Measurements from ENCODE around the gene RCSD1.

RCSD1 gene

GRCh38 chr1:167689567-167689920 lies 59.5 kb downstream of the RCSD1 start:
- TF ChIP-seq CTCF (conservative IDR thresholded peaks at IDR 0.05; ENCODE audit: low read depth, low read length) = no peak
- Histone ChIP-seq H2AFZ (ENCODE audit: low read depth) (no peak overlapping the region), H3K4me1 (ENCODE audit: low read depth, poor library complexity, severe bottlenecking) (peaks cover 11% of the 10 kb centered on the region), H3K36me3 (ENCODE audit: insufficient read depth) (no peaks in the 10 kb centered on the region; the same call in 1 of the 2 replicates), H3K4me2 (no peak overlapping the region), H4K20me1 (ENCODE audit: insufficient read depth) (no peaks in the 10 kb centered on the region), H3K27ac (no peak overlapping the region), H3K79me2 (ENCODE audit: insufficient read depth, low read depth) (no peaks in the 10 kb centered on the region), H3K9ac (no peak overlapping the region), H3K27me3 (ENCODE audit: insufficient read depth, low read depth) (no peaks in the 10 kb centered on the region), H3K4me3 (IDR thresholded peaks at IDR 0.05; ENCODE audit: insufficient read depth, low read depth, low read length) (no peak overlapping the region)

- no peaks in the 10 kb centered on the region for H3K79me2 ChIP-seq (ENCODE audit: insufficient read depth, low read depth)
- no peak overlapping the region for H3K9ac ChIP-seq
- H3K4me2 ChIP-seq = no peak overlapping the region
- no peak for TF ChIP-seq CTCF (conservative IDR thresholded peaks at IDR 0.05; ENCODE audit: low read depth, low read length)
- H3K4me3 ChIP-seq (IDR thresholded peaks at IDR 0.05; ENCODE audit: insufficient read depth, low read depth, low read length) = no peak overlapping the region
- H3K27me3 ChIP-seq (ENCODE audit: insufficient read depth, low read depth) = no peaks in the 10 kb centered on the region
- no peaks in the 10 kb centered on the region; the same call in 1 of the 2 replicates for H3K36me3 ChIP-seq (ENCODE audit: insufficient read depth)
- no peaks in the 10 kb centered on the region for H4K20me1 ChIP-seq (ENCODE audit: insufficient read depth)
- H2AFZ ChIP-seq (ENCODE audit: low read depth) = no peak overlapping the region
- no peak overlapping the region for H3K27ac ChIP-seq
- H3K4me1 ChIP-seq (ENCODE audit: low read depth, poor library complexity, severe bottlenecking) = peaks cover 11% of the 10 kb centered on the region
Measured at GRCh38 chr1:167690053-167690452, 60.0 kb downstream of the RCSD1 start.

GRCh38 chr1:167693425-167694045 lies 63.5 kb downstream of the RCSD1 start:
- TF ChIP-seq CTCF (conservative IDR thresholded peaks at IDR 0.05; ENCODE audit: low read depth, low read length) = no peak
- Histone ChIP-seq H3K4me3 (IDR thresholded peaks at IDR 0.05; ENCODE audit: insufficient read depth, low read depth, low read length) (no peak overlapping the region), H3K27ac (no peak overlapping the region), H3K27me3 (ENCODE audit: insufficient read depth, low read depth) (no peaks in the 10 kb centered on the region), H3K4me2 (no peak overlapping the region), H4K20me1 (ENCODE audit: insufficient read depth) (no peaks in the 10 kb centered on the region), H2AFZ (ENCODE audit: low read depth) (no peak overlapping the region), H3K9ac (no peak overlapping the region), H3K36me3 (ENCODE audit: insufficient read depth) (peaks cover 17% of the 10 kb centered on the region; the same call in 1 of the 2 replicates), H3K79me2 (ENCODE audit: insufficient read depth, low read depth) (no peaks in the 10 kb centered on the region), H3K4me1 (ENCODE audit: low read depth, poor library complexity, severe bottlenecking) (no peaks in the 10 kb centered on the region)

- Histone ChIP-seq H4K20me1 (ENCODE audit: insufficient read depth) (no peaks in the 10 kb centered on the region), H3K27ac (no peak overlapping the region), H3K4me1 (ENCODE audit: low read depth, poor library complexity, severe bottlenecking) (no peaks in the 10 kb centered on the region), H3K9ac (no peak overlapping the region), H3K27me3 (ENCODE audit: insufficient read depth, low read depth) (no peaks in the 10 kb centered on the region), H2AFZ (ENCODE audit: low read depth) (no peak overlapping the region), H3K4me3 (IDR thresholded peaks at IDR 0.05; ENCODE audit: insufficient read depth, low read depth, low read length) (no peak overlapping the region), H3K4me2 (no peak overlapping the region), H3K79me2 (ENCODE audit: insufficient read depth, low read depth) (no peaks in the 10 kb centered on the region), H3K36me3 (ENCODE audit: insufficient read depth) (peaks cover 17% of the 10 kb centered on the region; the same call in 1 of the 2 replicates)
- no peak for TF ChIP-seq CTCF (conservative IDR thresholded peaks at IDR 0.05; ENCODE audit: low read depth, low read length)
Measured at GRCh38 chr1:167694691-167695090, 64.7 kb downstream of the RCSD1 start.
